Stomach (tissue), 9 donors: ENCODE data around the gene EPYC. TPM values are rescaled to one million over a fixed set of nuclear protein-coding genes. Genes with fewer than 3 reads are reported as not detected.

Experiments used
- DNase-seq, 2 donors: peaks; one replicate each; pipeline versions ENCODE4 v3.0.0 to v3.0.0-alpha.2; 2013 to 2019
- H3K27ac ChIP-seq, 5 donors: fragments of 200-600 bp in 4 of 5; sonication (generic) in 4 of 5; one replicate each; pipeline ENCODE4 v1.5.1; 2013 to 2019; ENCODE audit warnings: mild to moderate bottlenecking in 1 of 5, moderate library complexity in 1 of 5
- H3K27me3 ChIP-seq, 3 donors: fragments of 200-600 bp; sonication (generic); one replicate each; pipeline ENCODE4 v1.5.1; 2017 to 2019; ENCODE audit warnings: mixed run types in 1 of 3
- H3K36me3 ChIP-seq, 4 donors: fragments of 200-600 bp; sonication (generic); 1 replicate in 3 of 4; 2 replicates in 1 of 4; pipeline ENCODE4 v1.5.1; 2016 to 2019
- H3K4me1 ChIP-seq, 4 donors: fragments of 200-600 bp; sonication (generic); one replicate each; pipeline ENCODE4 v1.5.1; 2016 to 2019
- H3K4me3 ChIP-seq, 4 donors: fragments of 200-600 bp; sonication (generic) in 3 of 4; one replicate each; pipeline ENCODE4 v1.5.1; 2016 to 2019; ENCODE audit warnings: mild to moderate bottlenecking in 1 of 4
- H3K9me3 ChIP-seq, 4 donors: fragments of 200-600 bp; sonication (generic); one replicate each; pipeline ENCODE4 v1.5.1; 2016 to 2019
- CTCF ChIP-seq, 7 experiments: fragments of 450-650 bp in 4 of 7; fragments of 200-600 bp in 3 of 7; sonication (generic) in 3 of 7; IDR thresholded peaks; one replicate each; pipeline ENCODE4 v1.5.1; 2016 to 2019; ENCODE audit warnings: antibody characterized with exemption in 7 of 7, control low read depth in 2 of 7, mild to moderate bottlenecking in 1 of 7
- EP300 ChIP-seq: sonication (generic); formaldehyde crosslinking; IDR thresholded peaks from one replicate; pipeline ENCODE4 v1.6.1; 2017; ENCODE audit warnings: antibody characterized with exemption
- POLR2A ChIP-seq, 4 donors: fragments of 450-650 bp; IDR thresholded peaks; one replicate each; pipeline ENCODE4 v1.6.1; 2016; ENCODE audit warnings: antibody characterized with exemption in 4 of 4, control low read depth in 2 of 4, mild to moderate bottlenecking in 1 of 4, moderate library complexity in 1 of 4
- POLR2AphosphoS5 ChIP-seq, 3 donors: sonication (generic); formaldehyde crosslinking; IDR thresholded peaks; one replicate each; pipeline ENCODE4 v1.6.1; 2016; ENCODE audit warnings: antibody characterized with exemption in 3 of 3
- WGBS, 5 donors: extraction: QIAGEN DNeasy Blood & Tissue Kit in 3 of 5; methylation state at CpG; one replicate each; pipeline versions ENCODE4 v1.1.5 to v1.1.7; 2013 to 2018; 5-methylcytosine and 5-hydroxymethylcytosine counted together
- intact Hi-C: fragments of 100-400 bp; cut with DNase I; formaldehyde crosslinking; loops from one replicate; pipeline ENCODE4 v1.15.1; 2023; ENCODE audit warnings: low total_unique reads
- polyA plus RNA-seq, 3 donors: library from polyadenylated mRNA; stranded (reverse); fragments of 200-250 nt; gene quantifications; one replicate each; pipeline ENCODE4 v1.2.3, GENCODE V29; 2013
- total RNA-seq, 5 donors: library from RNA; depleted of rRNA; stranded (reverse); fragments of >200 nt; gene quantifications; one replicate each; pipeline versions ENCODE4 v1.1.0 to v1.2.3, GENCODE V29; 2014 to 2016
- donor health status: healthy with polysubstance abuse.
- donor health status: Bipolar disorder and iron deficiency.
- donor health status: healthy.

Gene EPYC
- total and polyA plus RNA-seq, 8 donors = not detected

- no peak overlapping the region for H3K4me3 ChIP-seq
- H3K9me3 ChIP-seq = no peaks in the 10 kb centered on the region
- TF ChIP-seq CTCF (IDR thresholded peaks at IDR 0.05) = no peak
- no peak for TF ChIP-seq POLR2A (IDR thresholded peaks at IDR 0.05)
- no peak for TF ChIP-seq EP300
- no peak for TF ChIP-seq POLR2AphosphoS5 (IDR thresholded peaks at IDR 0.05)
- intact Hi-C loops = no loop called here
- H3K27ac ChIP-seq = no peak overlapping the region
- 81 to 86% (median 82%) methylated on average over 18 to 32 of the region's 32 CpGs for WGBS, 5 donors
- no peaks in the 10 kb centered on the region for H3K4me1 ChIP-seq
- no peaks in the 10 kb centered on the region for H3K27me3 ChIP-seq
- H3K36me3 ChIP-seq = no peaks in the 10 kb centered on the region
- DNase-seq = no peak
Observed at GRCh38 chr12:90953956-90954421, 50.8 kb downstream of the EPYC start.

GRCh38 chr12:90951432-90952105, 53.2 kb downstream of the EPYC start:
- Histone ChIP-seq H3K27me3 (no peaks in the 10 kb centered on the region), H3K27ac (no peak overlapping the region), H3K36me3 (no peaks in the 10 kb centered on the region), H3K4me1 (no peaks in the 10 kb centered on the region), H3K4me3 (no peak overlapping the region), H3K9me3 (no peaks in the 10 kb centered on the region)
- TF ChIP-seq POLR2AphosphoS5 (IDR thresholded peaks at IDR 0.05) (no peak), EP300 (no peak), CTCF (IDR thresholded peaks at IDR 0.05) (no peak), POLR2A (IDR thresholded peaks at IDR 0.05) (no peak)
- intact Hi-C loops = no loop called here
- no peak for DNase-seq

GRCh38 chr12:90947869-90948268, 56.9 kb downstream of the EPYC start:
- Histone ChIP-seq H3K9me3 (no peaks in the 10 kb centered on the region), H3K4me3 (no peak overlapping the region), H3K27me3 (no peaks in the 10 kb centered on the region), H3K27ac (no peak overlapping the region), H3K4me1 (no peaks in the 10 kb centered on the region), H3K36me3 (no peaks in the 10 kb centered on the region)
- no peak for TF ChIP-seq POLR2A (IDR thresholded peaks at IDR 0.05)
- no peak for TF ChIP-seq POLR2AphosphoS5 (IDR thresholded peaks at IDR 0.05)
- no peak for TF ChIP-seq CTCF (IDR thresholded peaks at IDR 0.05)
- WGBS, 5 donors = 93 to 97% (median 95%) methylated on average over 7 of the region's 7 CpGs
- DNase-seq = no peak
- intact Hi-C loops = no loop called here

- DNase-seq = peak in 1 of 2 donors; percentile 32
- H3K36me3 ChIP-seq = no peaks in the 10 kb centered on the region
- H3K4me3 ChIP-seq = no peak overlapping the region
- intact Hi-C loops = no loop called here
- WGBS, 5 donors = 28 to 44% (median 40%) methylated on average over 1 of the region's 1 CpG
- no peaks in the 10 kb centered on the region for H3K4me1 ChIP-seq
- H3K27ac ChIP-seq = no peak overlapping the region
- TF ChIP-seq CTCF (IDR thresholded peaks at IDR 0.05) (peak in 4 of 7 experiments; percentile 8 to 48 (median 34)), POLR2AphosphoS5 (IDR thresholded peaks at IDR 0.05) (no peak), POLR2A (IDR thresholded peaks at IDR 0.05) (no peak), EP300 (no peak)
- H3K27me3 ChIP-seq = no peaks in the 10 kb centered on the region
- H3K9me3 ChIP-seq = no peaks in the 10 kb centered on the region
Observed at GRCh38 chr12:90945070-90945649, 59.6 kb downstream of the EPYC start.
